Stomach (tissue), 9 donors: ENCODE measurements around the gene ATP9A. TPM values are rescaled to one million over a fixed set of nuclear protein-coding genes. Genes with fewer than 3 reads are reported as not detected.

Experiments
- DNase-seq, 2 donors: peaks; one replicate each; pipeline versions ENCODE4 v3.0.0 to v3.0.0-alpha.2; 2013 to 2019
- H3K27ac ChIP-seq, 5 donors: fragments of 200-600 bp in 4 of 5; sonication (generic) in 4 of 5; one replicate each; pipeline ENCODE4 v1.5.1; 2013 to 2019; ENCODE audit warnings: mild to moderate bottlenecking in 1 of 5, moderate library complexity in 1 of 5
- H3K27me3 ChIP-seq, 3 donors: fragments of 200-600 bp; sonication (generic); one replicate each; pipeline ENCODE4 v1.5.1; 2017 to 2019; ENCODE audit warnings: mixed run types in 1 of 3
- H3K36me3 ChIP-seq, 4 donors: fragments of 200-600 bp; sonication (generic); 1 replicate in 3 of 4; 2 replicates in 1 of 4; pipeline ENCODE4 v1.5.1; 2016 to 2019
- H3K4me1 ChIP-seq, 4 donors: fragments of 200-600 bp; sonication (generic); one replicate each; pipeline ENCODE4 v1.5.1; 2016 to 2019
- H3K4me3 ChIP-seq, 4 donors: fragments of 200-600 bp; sonication (generic) in 3 of 4; one replicate each; pipeline ENCODE4 v1.5.1; 2016 to 2019; ENCODE audit warnings: mild to moderate bottlenecking in 1 of 4
- H3K9me3 ChIP-seq, 4 donors: fragments of 200-600 bp; sonication (generic); one replicate each; pipeline ENCODE4 v1.5.1; 2016 to 2019
- CTCF ChIP-seq, 7 experiments: fragments of 450-650 bp in 4 of 7; fragments of 200-600 bp in 3 of 7; sonication (generic) in 3 of 7; IDR thresholded peaks; one replicate each; pipeline ENCODE4 v1.5.1; 2016 to 2019; ENCODE audit warnings: antibody characterized with exemption in 7 of 7, control low read depth in 2 of 7, mild to moderate bottlenecking in 1 of 7
- EP300 ChIP-seq: sonication (generic); formaldehyde crosslinking; IDR thresholded peaks from one replicate; pipeline ENCODE4 v1.6.1; 2017; ENCODE audit warnings: antibody characterized with exemption
- POLR2A ChIP-seq, 4 donors: fragments of 450-650 bp; IDR thresholded peaks; one replicate each; pipeline ENCODE4 v1.6.1; 2016; ENCODE audit warnings: antibody characterized with exemption in 4 of 4, control low read depth in 2 of 4, mild to moderate bottlenecking in 1 of 4, moderate library complexity in 1 of 4
- POLR2AphosphoS5 ChIP-seq, 3 donors: sonication (generic); formaldehyde crosslinking; IDR thresholded peaks; one replicate each; pipeline ENCODE4 v1.6.1; 2016; ENCODE audit warnings: antibody characterized with exemption in 3 of 3
- WGBS, 5 donors: extraction: QIAGEN DNeasy Blood & Tissue Kit in 3 of 5; methylation state at CpG; one replicate each; pipeline versions ENCODE4 v1.1.5 to v1.1.7; 2013 to 2018; 5-methylcytosine and 5-hydroxymethylcytosine counted together
- intact Hi-C: fragments of 100-400 bp; cut with DNase I; formaldehyde crosslinking; loops from one replicate; pipeline ENCODE4 v1.15.1; 2023; ENCODE audit warnings: low total_unique reads
- polyA plus RNA-seq, 3 donors: library from polyadenylated mRNA; stranded (reverse); fragments of 200-250 nt; gene quantifications; one replicate each; pipeline ENCODE4 v1.2.3, GENCODE V29; 2013
- total RNA-seq, 5 donors: library from RNA; depleted of rRNA; stranded (reverse); fragments of >200 nt; gene quantifications; one replicate each; pipeline versions ENCODE4 v1.1.0 to v1.2.3, GENCODE V29; 2014 to 2016
- donor health status: healthy with polysubstance abuse.
- donor health status: Bipolar disorder and iron deficiency.
- donor health status: healthy.

Gene ATP9A
- total and polyA plus RNA-seq, 8 donors: 3.2 to 58.9 (median 12.7) TPM

DNA sequence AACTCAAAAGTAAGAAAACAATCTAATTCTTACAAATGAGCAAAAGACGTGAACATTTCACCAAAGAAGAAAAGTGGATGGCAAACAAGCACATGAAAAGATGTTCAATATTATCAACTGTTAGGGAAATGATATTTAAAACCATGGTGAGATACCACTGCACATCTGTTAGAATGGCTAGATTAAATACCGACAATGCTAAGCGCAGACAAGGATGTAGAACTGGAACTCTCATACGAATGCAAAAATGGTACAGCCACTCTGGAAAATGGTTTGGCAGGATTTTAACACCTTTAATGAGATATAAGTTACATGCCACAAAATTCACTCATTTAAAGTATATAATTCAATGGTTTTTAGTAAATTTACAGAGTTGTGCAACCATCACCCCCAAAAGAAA lies 181.0 kb downstream of the ATP9A start:
- H3K9me3 ChIP-seq: no peaks in the 10 kb centered on the region
- no peak overlapping the region for H3K27ac ChIP-seq
- H3K27me3 ChIP-seq: no peaks in the 10 kb centered on the region
- no peaks in the 10 kb centered on the region for H3K36me3 ChIP-seq
- no peak for DNase-seq
- WGBS, 5 donors: 91 to 96% (median 95%) methylated on average over 4 of the region's 4 CpGs
- no peaks in the 10 kb centered on the region for H3K4me1 ChIP-seq
- TF ChIP-seq POLR2AphosphoS5 (IDR thresholded peaks at IDR 0.05) (no peak), CTCF (IDR thresholded peaks at IDR 0.05) (no peak), EP300 (no peak), POLR2A (IDR thresholded peaks at IDR 0.05) (no peak)
- intact Hi-C loops: no loop called here
- H3K4me3 ChIP-seq: no peak overlapping the region

DNA sequence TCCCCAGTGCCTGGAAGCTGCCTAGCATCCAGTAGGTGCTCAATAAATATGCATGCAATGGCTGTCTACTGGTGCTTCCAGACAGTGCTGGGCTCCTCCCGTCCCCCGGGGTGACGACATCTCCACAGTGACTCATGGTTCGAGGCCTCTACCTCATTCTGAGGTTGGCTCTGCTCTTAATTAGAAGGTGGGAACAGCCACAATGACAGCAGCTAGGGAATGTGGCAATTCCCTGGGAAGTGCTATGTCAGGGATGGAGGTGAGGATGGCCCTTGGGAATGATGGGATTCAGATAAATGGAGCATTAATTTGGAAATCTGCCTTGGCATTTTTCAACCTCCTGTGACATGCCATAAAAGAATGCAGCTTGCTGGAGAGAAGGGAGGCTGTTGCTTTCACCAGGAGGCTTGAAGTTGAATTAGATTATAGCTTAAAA lies 182.2 kb downstream of the ATP9A start:
- no peak for TF ChIP-seq POLR2A (IDR thresholded peaks at IDR 0.05)
- no peak overlapping the region for H3K27ac ChIP-seq
- H3K4me1 ChIP-seq: no peaks in the 10 kb centered on the region
- H3K9me3 ChIP-seq: no peaks in the 10 kb centered on the region
- intact Hi-C loops: no loop called here
- H3K4me3 ChIP-seq: no peak overlapping the region
- WGBS, 5 donors: 81 to 86% (median 83%) methylated on average over 4 of the region's 4 CpGs
- H3K27me3 ChIP-seq: no peaks in the 10 kb centered on the region
- no peaks in the 10 kb centered on the region for H3K36me3 ChIP-seq
- no peak for DNase-seq

GRCh38 chr20:51585148-51585547 lies 183.0 kb downstream of the ATP9A start:
- no peaks in the 10 kb centered on the region for H3K27me3 ChIP-seq
- no peaks in the 10 kb centered on the region for H3K4me1 ChIP-seq
- no peak for DNase-seq
- H3K27ac ChIP-seq: no peak overlapping the region
- TF ChIP-seq POLR2A (IDR thresholded peaks at IDR 0.05): no peak
- TF ChIP-seq POLR2AphosphoS5 (IDR thresholded peaks at IDR 0.05): no peak
- no peak for TF ChIP-seq CTCF (IDR thresholded peaks at IDR 0.05)
- TF ChIP-seq EP300: no peak
- H3K4me3 ChIP-seq: no peak overlapping the region
- no peaks in the 10 kb centered on the region for H3K9me3 ChIP-seq
- H3K36me3 ChIP-seq: no peaks in the 10 kb centered on the region
- 90 to 94% (median 91%) methylated on average over 4 of the region's 4 CpGs for WGBS, 5 donors
- intact Hi-C loops: no loop called here

- WGBS, 5 donors: 89 to 94% (median 91%) methylated on average over 4 of the region's 4 CpGs
- no peak for DNase-seq
- Histone ChIP-seq H3K4me1 (no peaks in the 10 kb centered on the region), H3K36me3 (no peaks in the 10 kb centered on the region), H3K4me3 (no peak overlapping the region), H3K27ac (no peak overlapping the region), H3K27me3 (no peaks in the 10 kb centered on the region), H3K9me3 (no peaks in the 10 kb centered on the region)
- intact Hi-C loops: no loop called here
- TF ChIP-seq POLR2A (IDR thresholded peaks at IDR 0.05) (no peak), EP300 (no peak), CTCF (IDR thresholded peaks at IDR 0.05) (no peak), POLR2AphosphoS5 (IDR thresholded peaks at IDR 0.05) (no peak)
Observed at GRCh38 chr20:51584737-51585136, 183.5 kb downstream of the ATP9A start.

DNA sequence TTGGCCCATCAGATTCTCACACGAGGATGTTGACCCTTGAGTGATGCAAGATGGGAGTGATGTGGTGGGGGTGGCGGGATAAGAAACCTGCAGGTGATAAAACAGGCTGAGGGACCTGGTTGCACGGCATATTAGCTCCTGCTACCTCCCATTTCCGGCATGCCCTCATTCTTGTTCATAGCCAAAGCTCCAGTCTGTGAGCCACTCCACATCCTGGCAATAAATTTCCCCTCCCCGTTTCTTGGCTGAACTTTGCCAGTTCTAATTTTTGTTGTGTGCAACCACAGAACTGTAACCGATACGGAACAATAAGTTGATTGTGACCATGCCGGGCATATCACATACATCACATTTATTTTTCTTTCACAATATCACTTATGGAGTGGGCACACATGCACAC lies 184.1 kb downstream of the ATP9A start:
- no peaks in the 10 kb centered on the region for H3K27me3 ChIP-seq
- no peaks in the 10 kb centered on the region for H3K36me3 ChIP-seq
- TF ChIP-seq POLR2A (IDR thresholded peaks at IDR 0.05) (no peak), EP300 (no peak), POLR2AphosphoS5 (IDR thresholded peaks at IDR 0.05) (no peak), CTCF (IDR thresholded peaks at IDR 0.05) (no peak)
- no peaks in the 10 kb centered on the region for H3K9me3 ChIP-seq
- WGBS, 5 donors: 85 to 90% (median 86%) methylated on average over 8 of the region's 8 CpGs
- DNase-seq: no peak
- H3K4me1 ChIP-seq: no peaks in the 10 kb centered on the region
- no peak overlapping the region for H3K27ac ChIP-seq
- no peak overlapping the region for H3K4me3 ChIP-seq
- intact Hi-C loops: no loop called here
